ENCODE data around the gene CEBPE.

Gene CEBPE

DNA sequence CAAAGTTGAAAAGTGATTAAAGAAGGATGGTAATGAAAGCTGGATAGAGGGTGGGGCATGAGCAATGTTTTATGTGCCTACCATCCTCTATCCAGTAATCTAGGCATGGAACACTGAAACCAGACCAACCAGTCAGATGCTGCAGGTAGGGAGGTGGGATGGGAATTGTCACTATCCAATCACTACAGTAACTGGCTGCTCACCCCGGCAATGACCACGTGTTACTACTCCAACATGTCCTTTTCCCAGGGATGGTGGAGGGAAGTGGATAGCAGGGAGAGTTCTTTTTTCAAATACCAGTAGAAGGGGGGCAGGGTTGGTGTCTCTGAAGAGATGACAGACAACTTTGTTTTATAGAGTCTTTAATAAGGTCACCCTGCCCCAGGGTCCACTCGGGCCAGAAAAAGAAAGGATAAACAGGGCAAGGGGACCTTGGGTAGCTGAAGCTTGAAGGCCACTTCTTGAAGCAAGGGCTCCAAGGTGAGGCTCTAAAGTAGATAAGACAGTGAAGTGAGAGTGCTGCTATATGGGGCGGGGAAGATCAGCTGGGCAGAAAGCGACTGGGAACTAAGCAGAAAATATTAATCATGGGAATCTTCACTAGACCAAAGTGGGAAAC lies 47.0 kb downstream of the CEBPE start:
- no peak for DNase-seq

DNA sequence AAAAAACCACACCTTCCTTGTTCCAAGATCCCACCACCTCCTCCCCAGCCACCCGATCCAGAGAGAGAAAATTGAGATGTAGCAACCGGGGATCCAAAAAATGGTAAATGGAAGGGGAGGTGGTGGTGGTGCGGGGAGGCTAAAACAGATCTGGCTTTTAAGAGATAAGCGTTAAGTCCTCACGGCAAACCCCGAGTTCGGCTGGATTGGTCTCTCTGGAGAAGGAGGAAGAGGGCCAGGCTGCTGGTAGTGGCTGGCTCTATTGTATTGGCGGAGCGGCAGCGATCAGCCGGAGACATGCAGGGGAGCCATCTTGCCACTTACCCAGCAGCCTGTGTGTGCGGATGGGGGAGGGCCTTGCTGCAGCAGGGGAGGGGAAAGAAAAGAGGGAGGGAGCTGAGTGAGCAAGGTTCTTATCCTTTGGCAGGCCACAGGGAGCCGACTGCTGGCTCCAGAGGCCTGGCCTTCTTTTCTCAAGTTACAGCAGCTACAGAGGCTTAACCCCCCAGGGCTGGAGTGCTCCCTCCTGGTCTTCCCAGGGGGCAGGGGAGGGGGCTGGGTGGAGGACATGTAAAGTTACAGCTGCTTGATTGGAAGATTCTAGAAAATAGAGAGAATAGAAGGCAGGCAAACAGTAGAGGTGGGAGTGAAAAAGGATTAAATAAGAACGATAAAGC lies 47.7 kb downstream of the CEBPE start:
- DNase-seq, result no peak

DNA sequence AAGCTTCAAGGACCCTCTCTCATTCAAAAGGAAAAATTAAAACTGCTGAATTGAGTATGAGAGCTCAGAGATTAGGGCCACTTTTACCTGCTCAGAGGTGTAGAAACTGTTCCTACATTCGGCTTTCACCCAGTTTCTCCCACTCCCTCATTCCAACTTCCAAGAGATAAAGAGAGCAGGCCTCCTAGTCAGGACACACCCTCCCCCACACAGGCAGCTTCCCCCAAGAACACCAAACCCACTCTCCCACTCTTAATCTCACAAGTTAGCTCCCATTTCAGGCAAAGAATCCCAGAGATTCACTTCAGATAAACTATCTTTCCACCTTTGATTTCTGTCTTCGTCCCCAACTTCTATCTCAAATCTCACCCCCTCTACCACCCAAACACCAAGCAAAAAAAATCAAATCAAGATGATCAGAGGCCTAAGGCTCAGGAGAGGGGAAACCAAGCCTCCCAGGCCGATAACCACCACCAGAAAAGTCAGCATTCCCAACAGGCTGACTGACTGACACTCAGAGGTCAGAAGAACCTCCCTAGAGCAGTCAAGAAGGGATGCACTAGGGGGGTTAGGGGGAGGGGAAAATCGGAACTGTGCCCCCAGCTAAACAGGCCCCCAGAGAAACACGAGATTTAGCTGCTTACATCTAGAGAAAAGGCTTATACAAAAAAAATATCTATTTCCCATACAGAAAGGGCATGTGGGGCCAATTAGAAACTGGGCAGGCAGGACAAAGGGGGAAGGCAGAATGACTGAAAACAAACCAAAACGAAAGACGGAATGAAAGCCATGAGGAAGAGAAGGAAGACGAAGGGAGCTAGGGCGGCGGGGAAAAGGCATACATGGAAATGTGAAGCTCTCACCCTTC lies 48.6 kb downstream of the CEBPE start:
- DNase-seq, result no peak

DNA sequence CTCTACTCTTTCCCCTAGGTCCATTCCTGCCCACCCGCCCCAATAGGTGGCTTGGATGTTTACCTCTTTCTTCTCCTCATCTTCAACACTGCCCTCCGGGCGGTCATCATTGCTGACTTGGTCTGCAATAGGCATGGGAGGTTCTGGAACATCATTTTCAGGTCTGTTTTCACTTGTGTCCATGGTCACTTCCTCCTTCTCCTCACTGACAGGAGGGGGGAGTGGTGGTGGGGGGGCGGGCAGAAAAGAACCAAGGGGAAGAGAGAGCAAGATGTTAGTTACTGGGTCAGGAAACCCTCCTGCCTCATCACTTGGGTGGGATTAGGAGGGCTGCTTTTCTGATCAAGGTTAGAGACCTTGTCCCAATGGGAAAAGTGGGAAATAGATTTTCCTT lies 49.6 kb downstream of the CEBPE start:
- DNase-seq, result no peak

DNA sequence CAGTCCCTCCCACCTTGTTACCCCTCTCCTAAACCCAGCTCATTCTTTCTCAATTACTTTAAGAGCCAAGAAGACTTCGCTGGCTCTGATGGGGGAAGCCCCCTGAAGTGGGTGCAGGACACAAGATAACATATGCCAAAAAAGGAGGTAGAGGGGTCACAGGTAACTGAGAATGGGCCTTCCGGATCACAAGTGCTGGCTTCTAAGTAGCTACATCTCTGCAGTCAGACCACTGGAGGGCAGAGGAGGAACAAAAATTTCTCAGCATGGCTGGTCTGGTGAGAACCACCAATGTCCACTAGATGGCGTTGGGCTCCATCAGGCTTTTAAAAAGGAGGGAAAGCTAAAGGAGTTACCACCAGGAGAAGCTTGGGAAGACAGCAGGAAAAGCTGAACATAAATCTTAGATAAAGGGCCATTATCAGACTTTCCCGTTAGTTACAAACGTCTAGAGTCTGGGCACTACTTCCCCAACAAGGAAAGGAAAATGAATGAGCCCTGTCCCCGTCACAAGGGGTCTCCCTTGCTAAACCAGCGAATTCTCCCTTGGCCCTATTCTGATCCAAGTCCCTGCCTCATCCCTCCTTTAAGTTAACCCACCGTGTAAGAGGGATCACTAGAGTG lies 50.2 kb downstream of the CEBPE start:
- DNase-seq, result no peak

DNA sequence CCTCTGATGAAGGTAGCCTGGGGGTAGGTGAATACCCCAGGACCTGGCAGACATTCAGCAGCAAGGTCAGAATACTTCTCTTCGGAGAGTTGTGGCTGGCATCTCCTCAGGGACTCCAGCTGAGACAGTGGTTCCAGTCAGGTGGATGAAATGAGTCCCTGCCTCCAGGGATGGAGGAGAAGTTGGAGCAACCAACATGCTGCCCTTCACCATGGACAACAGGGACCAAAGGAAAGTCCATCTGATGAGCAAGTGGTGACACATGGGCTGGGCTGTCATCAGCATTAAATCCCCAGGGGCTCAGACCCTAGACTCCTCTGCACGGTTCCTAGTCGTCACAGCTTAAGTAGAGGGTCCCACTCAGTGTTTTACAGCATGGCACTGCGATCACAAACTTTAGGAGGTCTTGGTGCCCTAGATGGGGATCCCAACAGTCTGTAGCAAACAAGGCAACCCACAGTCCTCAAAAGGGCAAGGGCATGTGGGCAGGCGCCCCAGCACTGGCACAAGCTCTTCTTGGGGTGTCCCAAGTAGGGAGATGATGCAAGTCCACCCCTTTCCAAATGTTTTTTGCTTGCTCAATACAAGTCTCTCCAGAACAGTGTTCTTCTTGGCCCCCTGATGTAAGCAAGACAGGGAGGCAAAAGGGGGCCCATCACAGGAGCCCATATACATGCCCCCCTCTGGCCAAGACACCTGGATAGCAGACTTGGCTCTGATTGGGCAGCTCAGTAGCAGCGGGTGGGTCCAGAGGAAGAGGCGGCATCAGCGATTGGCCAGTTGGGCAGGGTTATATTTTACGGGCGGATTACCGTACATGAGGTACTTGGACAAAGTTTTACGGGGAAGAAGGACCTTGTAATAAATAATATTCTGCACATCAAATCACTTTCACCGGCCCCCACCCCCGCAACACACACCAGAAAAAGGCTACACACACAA lies 50.9 kb downstream of the CEBPE start:
- no peak for DNase-seq
